PC-3 (cell line): ENCODE data around the gene NYAP2. TPM values are rescaled to one million over a fixed set of nuclear protein-coding genes. Genes with fewer than 3 reads are reported as not detected.

Experiments used
- ATAC-seq: fragments of 200-7000 bp; cut with Tn5 transposase; 2 replicates; pipeline ENCODE4 v1.9.1; 2020; ENCODE audit warnings: mild to moderate bottlenecking, moderate library complexity
- BruUV-seq: library from RNA; stranded (reverse); fragments of 400-500 nt; replicated peaks from 2 replicates; lab custom pipeline; 2021; lab: Mats Ljungman, UMichigan
- CTCF ChIA-PET: fragments of 300-600 bp; sonication (Branson Sonifier 250); formaldehyde crosslinking; loops from one replicate; lab custom pipeline; 2022; ENCODE audit warnings: antibody characterized with exemption; lab: Charles Lee
- POLR2A ChIA-PET: fragments of 300-600 bp; sonication (Branson Sonifier 250); formaldehyde crosslinking; loops from one replicate; lab custom pipeline; 2022; ENCODE audit warnings: antibody characterized with exemption; ENCODE audit not compliant: unreplicated experiment; lab: Charles Lee
- DNase-seq: peaks from one replicate; pipeline ENCODE4 v3.0.0-alpha.2; 2015
- H2AFZ ChIP-seq: fragments of 300-600 bp; sonication (generic); 2 replicates; pipeline ENCODE4 v1.6.0; 2016; ENCODE audit warnings: antibody characterized with exemption, low read length
- H3F3A ChIP-seq: fragments of 300-600 bp; sonication (generic); one replicate; pipeline ENCODE4 v1.6.0; 2017; ENCODE audit warnings: antibody characterized with exemption, low read length, control low read depth, mild to moderate bottlenecking; ENCODE audit not compliant: unreplicated experiment
- H3K27ac ChIP-seq: fragments of 300-600 bp; sonication (generic); 2 replicates; pipeline ENCODE4 v1.5.1; 2016; ENCODE audit warnings: mild to moderate bottlenecking, low read length
- H3K27me3 ChIP-seq: fragments of 300-600 bp; sonication (generic); 2 replicates; pipeline ENCODE4 v1.6.1; 2016; ENCODE audit warnings: low read length, mixed read lengths
- H3K36me3 ChIP-seq: fragments of 300-600 bp; sonication (generic); 2 replicates; pipeline ENCODE4 v1.6.1; 2016; ENCODE audit warnings: low read depth, mixed run types, low read length, mixed read lengths
- H3K4me1 ChIP-seq: fragments of 300-600 bp; sonication (generic); 2 replicates; pipeline ENCODE4 v1.5.1; 2016; ENCODE audit warnings: low read length; ENCODE audit not compliant: insufficient read depth
- H3K4me2 ChIP-seq: fragments of 300-600 bp; sonication (generic); 2 replicates; pipeline ENCODE4 v1.6.0; 2016; ENCODE audit warnings: low read length
- H3K4me3 ChIP-seq: fragments of 300-600 bp; sonication (generic); 2 replicates; pipeline ENCODE4 v1.5.1; 2016; ENCODE audit warnings: mild to moderate bottlenecking, low read length, mixed read lengths
- H3K79me2 ChIP-seq: fragments of 300-600 bp; sonication (generic); 2 replicates; pipeline ENCODE4 v1.6.1; 2017; ENCODE audit warnings: low read length, mixed read lengths
- H3K9ac ChIP-seq: fragments of 300-600 bp; sonication (generic); 2 replicates; pipeline ENCODE4 v1.6.0; 2016; ENCODE audit warnings: mild to moderate bottlenecking, low read length
- H3K9me2 ChIP-seq: fragments of 300-600 bp; sonication (generic); replicated peaks from 2 replicates; pipeline ENCODE4 v1.6.1; 2016; ENCODE audit warnings: mixed run types, low read length, mixed read lengths
- H3K9me3 ChIP-seq: fragments of 300-600 bp; sonication (generic); 2 replicates; pipeline ENCODE4 v1.6.1; 2016; ENCODE audit warnings: low read length, mixed read lengths
- H4K20me1 ChIP-seq: fragments of 300-600 bp; sonication (generic); 2 replicates; pipeline ENCODE4 v1.6.1; 2016; ENCODE audit warnings: low read length, mixed read lengths
- CTCF ChIP-seq: fragments of 300-600 bp; sonication (generic); conservative IDR thresholded peaks from 2 replicates; pipeline ENCODE4 v1.5.1; 2017; ENCODE audit warnings: antibody characterized with exemption, low read depth, mild to moderate bottlenecking, low read length
- EZH2 ChIP-seq: fragments of 300-600 bp; sonication (generic); IDR thresholded peaks from one replicate; pipeline ENCODE4 v1.6.1; 2017; ENCODE audit warnings: antibody characterized with exemption, mild to moderate bottlenecking, low read length; ENCODE audit not compliant: unreplicated experiment
- EZH2phosphoT487 ChIP-seq: fragments of 300-600 bp; sonication (generic); IDR thresholded peaks from 2 replicates; pipeline ENCODE4 v1.6.1; 2018; ENCODE audit warnings: mild to moderate bottlenecking, antibody characterized with exemption, low read length, borderline replicate concordance
- intact Hi-C: fragments of 100-400 bp; cut with micrococcal nuclease; formaldehyde crosslinking; loops from 2 replicates; pipeline ENCODE4 v1.9.0; 2023
- total RNA-seq: library from RNA; depleted of rRNA; stranded (reverse); fragments of >200 nt; gene quantifications from 2 replicates; pipeline ENCODE4 v1.2.3, GENCODE V29; 2014

NYAP2 gene
- total RNA-seq, 1 experiment from 2014 or later: not detected

DNA sequence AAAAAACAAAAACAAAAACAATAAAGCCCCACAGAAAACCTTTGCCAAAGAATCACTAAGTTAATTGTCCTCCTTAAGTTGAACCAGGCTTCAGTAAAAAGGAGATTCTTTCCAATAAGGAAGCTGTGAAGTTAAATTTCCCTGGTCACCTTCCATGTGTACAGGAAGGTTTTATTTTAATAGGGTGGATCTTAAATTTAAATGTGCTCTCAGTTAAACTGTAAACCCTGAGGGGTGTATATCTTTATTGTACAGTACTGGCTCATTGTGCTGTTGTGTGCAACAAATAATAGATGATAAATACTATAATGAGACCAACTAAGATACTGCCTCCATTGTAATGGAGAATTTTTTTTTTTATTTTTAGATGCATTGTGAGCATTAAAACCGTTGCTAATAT, 97.1 kb downstream of the NYAP2 start:
- no peak overlapping the region for H3K9ac ChIP-seq
- ATAC-seq: no peak
- H3K9me2 ChIP-seq: no peaks in the 10 kb centered on the region
- H3K4me1 ChIP-seq: no peaks in the 10 kb centered on the region
- H3F3A ChIP-seq: no peaks in the 10 kb centered on the region
- H3K27me3 ChIP-seq: peaks cover 22% of the 10 kb centered on the region; the same call in 1 of the 2 replicates
- H3K4me2 ChIP-seq: no peak overlapping the region
- H3K36me3 ChIP-seq: no peaks in the 10 kb centered on the region
- POLR2A ChIA-PET: no interaction called here
- BruUV-seq: no TSS peak
- no peak overlapping the region for H3K27ac ChIP-seq
- no peaks in the 10 kb centered on the region for H3K79me2 ChIP-seq
- TF ChIP-seq CTCF (no peak), EZH2 (no peak), EZH2phosphoT487 (no peak)
- no peak overlapping the region for H2AFZ ChIP-seq
- H3K4me3 ChIP-seq: no peak overlapping the region
- no peak for DNase-seq
- no peaks in the 10 kb centered on the region for H4K20me1 ChIP-seq
- CTCF ChIA-PET: no interaction called here
- H3K9me3 ChIP-seq: no peaks in the 10 kb centered on the region
- intact Hi-C loops: no loop called here

DNA sequence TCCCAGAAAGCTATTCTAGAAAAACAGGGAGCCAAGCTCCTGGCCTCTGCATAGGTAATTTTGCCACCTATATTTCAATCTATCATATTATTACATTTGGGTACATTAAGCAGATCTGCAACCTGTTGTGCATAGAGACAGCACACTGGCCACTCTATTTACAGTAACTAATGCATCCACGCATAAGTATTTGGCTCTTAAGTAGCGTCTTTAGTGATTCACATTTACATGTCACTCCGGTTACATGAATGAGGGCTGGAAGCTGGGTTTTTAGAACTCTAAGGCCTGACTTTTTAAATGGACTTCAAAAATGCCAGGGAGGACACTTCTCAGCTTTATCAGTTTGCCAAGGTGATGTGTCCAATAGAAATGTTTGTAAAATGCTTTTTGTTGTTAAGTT, 97.7 kb downstream of the NYAP2 start:
- POLR2A ChIA-PET: interaction anchor here (0.5 to 0.6 kb wide), 2 partner anchors 143 to 1790 kb away, joined by 3 read pairs; no protein-coding TSS in a partner anchor
- H3K4me2 ChIP-seq: no peak overlapping the region

More for the DNA sequence above, 97.7 kb downstream of the NYAP2 start:
- ATAC-seq (no peak), DNase-seq (no peak)
- H3K4me3 ChIP-seq: no peak overlapping the region
- CTCF ChIA-PET: no interaction called here
- H3K79me2 ChIP-seq: no peaks in the 10 kb centered on the region
- no peak overlapping the region for H3K9ac ChIP-seq
- H3K4me1 ChIP-seq: no peaks in the 10 kb centered on the region
- H3K27me3 ChIP-seq: peaks cover 22% of the 10 kb centered on the region; the same call in 1 of the 2 replicates
- no peak overlapping the region for H3K27ac ChIP-seq
- no peaks in the 10 kb centered on the region for H4K20me1 ChIP-seq
- H3K9me2 ChIP-seq: no peaks in the 10 kb centered on the region
- intact Hi-C loops: no loop called here
- no TSS peak for BruUV-seq
- no peak overlapping the region for H2AFZ ChIP-seq
- TF ChIP-seq EZH2: no peak
- no peak for TF ChIP-seq EZH2phosphoT487
- no peak for TF ChIP-seq CTCF
- no peaks in the 10 kb centered on the region for H3K36me3 ChIP-seq
- no peaks in the 10 kb centered on the region for H3K9me3 ChIP-seq
- no peaks in the 10 kb centered on the region for H3F3A ChIP-seq
